H1 (cell line): ENCODE measurements around the gene GABRB2. TPM values are rescaled to one million over a fixed set of nuclear protein-coding genes. Genes with fewer than 3 reads are reported as not detected.

Experiments
- CTCF ChIA-PET: fragments of 300-600 bp; sonication (Branson Sonifier 250); formaldehyde crosslinking; loops from one replicate; lab custom pipeline; 2021; ENCODE audit not compliant: partially characterized antibody; lab: Charles Lee
- POLR2A ChIA-PET: fragments of 300-600 bp; sonication (Branson Sonifier 250); formaldehyde crosslinking; loops from one replicate; lab custom pipeline; 2021; ENCODE audit warnings: inconsistent platforms; ENCODE audit not compliant: partially characterized antibody; lab: Charles Lee
- DNase-seq, 2 experiments: peaks; one replicate each; pipeline versions ENCODE4 v3.0.0 to v3.0.0-alpha.2; 2010 to 2022; ENCODE audit warnings: low spot score in 2 of 2, low read depth in 1 of 2, mixed read lengths in 1 of 2
- FAIRE-seq: peaks from 2 replicates; lab custom pipeline; 2011; peaks lifted over from hg19 to GRCh38; lab: Jason Lieb, UNC
- H2AFZ ChIP-seq: 2 replicates; pipeline ENCODE4 v1.8.1; 2012; ENCODE audit warnings: low read length, inconsistent platforms
- H2AK5ac ChIP-seq: 2 replicates; pipeline ENCODE4 v1.6.1; 2013; ENCODE audit warnings: low read depth, low read length
- H2BK120ac ChIP-seq: replicated peaks from 2 replicates; pipeline ENCODE3; 2013; ENCODE audit warnings: low read depth, low read length, inconsistent platforms
- H2BK12ac ChIP-seq: 2 replicates; pipeline ENCODE4 v1.6.1; 2013; ENCODE audit warnings: low read depth, low read length
- H2BK15ac ChIP-seq: 2 replicates; pipeline ENCODE4 v1.6.1; 2013; ENCODE audit warnings: low read length
- H2BK20ac ChIP-seq: 2 replicates; pipeline ENCODE4 v1.6.1; 2013; ENCODE audit warnings: low read length
- H2BK5ac ChIP-seq: 2 replicates; pipeline ENCODE4 v1.6.1; 2013; ENCODE audit warnings: low read depth, low read length
- H3K14ac ChIP-seq: 2 replicates; pipeline ENCODE4 v1.6.1; 2013; ENCODE audit warnings: inconsistent platforms; ENCODE audit not compliant: insufficient read length
- H3K18ac ChIP-seq: 2 replicates; pipeline ENCODE4 v1.6.1; 2013; ENCODE audit warnings: low read length; ENCODE audit errors: extremely low read depth
- H3K23ac ChIP-seq: 2 replicates; pipeline ENCODE4 v1.6.1; 2013; ENCODE audit warnings: inconsistent platforms; ENCODE audit not compliant: insufficient read length
- H3K23me2 ChIP-seq: 2 replicates; pipeline ENCODE4 v1.6.1; 2013; ENCODE audit warnings: low read depth, low read length
- H3K27ac ChIP-seq: 2 replicates; pipeline ENCODE4 v1.6.1; 2011; ENCODE audit warnings: low read depth, low read length, inconsistent platforms
- H3K27me3 ChIP-seq, 4 experiments: replicated peaks in 1 of 4; 1 replicate in 1 of 4; 2 replicates in 3 of 4; pipeline versions ENCODE4 v1.6.1 to v1.8.1; 2011 to 2013; ENCODE audit warnings: low read length in 3 of 4, mild to moderate bottlenecking in 3 of 4, inconsistent platforms in 2 of 4, mixed read lengths in 2 of 4, moderate library complexity in 1 of 4; ENCODE audit not compliant: control insufficient read depth in 3 of 4, insufficient read depth in 3 of 4; ENCODE audit errors: extremely low read depth in 1 of 4
- H3K36me3 ChIP-seq, 4 experiments: 2 replicates each; pipeline versions ENCODE4 v1.6.1 to v1.8.1; 2011 to 2013; ENCODE audit warnings: mild to moderate bottlenecking in 4 of 4, low read length in 3 of 4, moderate library complexity in 2 of 4, control low read depth in 1 of 4, inconsistent platforms in 1 of 4; ENCODE audit not compliant: insufficient read depth in 4 of 4, control insufficient read depth in 2 of 4
- H3K4ac ChIP-seq: replicated peaks from 2 replicates; pipeline ENCODE3; 2013; ENCODE audit warnings: low read length, low read depth, mixed read lengths, inconsistent platforms; ENCODE audit not compliant: insufficient read length
- H3K4me1 ChIP-seq, 4 experiments: replicated peaks in 1 of 4; 1 replicate in 1 of 4; 2 replicates in 3 of 4; pipeline versions ENCODE4 v1.6.1 to v1.8.1; 2011 to 2013; ENCODE audit warnings: low read length in 3 of 4, inconsistent platforms in 2 of 4, mixed read lengths in 1 of 4; ENCODE audit not compliant: insufficient read depth in 4 of 4, control insufficient read depth in 3 of 4
- H3K4me2 ChIP-seq, 2 experiments: 2 replicates each; pipeline versions ENCODE4 v1.6.1 to v1.8.1; 2011 to 2013; ENCODE audit warnings: low read depth in 2 of 2, low read length in 2 of 2, control low read depth in 1 of 2, inconsistent platforms in 1 of 2, mild to moderate bottlenecking in 1 of 2; ENCODE audit not compliant: insufficient read depth in 1 of 2
- H3K4me3 ChIP-seq, 4 experiments: fragments of 200-600, 300-600 bp in 1 of 4; sonication (generic), shearing (Covaris generic), sonication (Bioruptor Twin) in 1 of 4; 2 replicates each; pipeline versions ENCODE4 v1.5.1 to v1.8.1; 2011 to 2016; ENCODE audit warnings: low read length in 4 of 4, low read depth in 3 of 4, control low read depth in 2 of 4, inconsistent platforms in 2 of 4, mild to moderate bottlenecking in 2 of 4, mixed read lengths in 1 of 4, moderate library complexity in 1 of 4; ENCODE audit not compliant: insufficient read depth in 2 of 4; ENCODE audit errors: extremely low read depth in 1 of 4
- H3K56ac ChIP-seq: replicated peaks from 2 replicates; pipeline ENCODE3; 2013; ENCODE audit warnings: low read depth, mild to moderate bottlenecking, mixed read lengths, low read length, inconsistent platforms; ENCODE audit not compliant: insufficient read length
- H3K79me1 ChIP-seq: 2 replicates; pipeline ENCODE4 v1.6.1; 2013; ENCODE audit warnings: low read depth, low read length, control low read depth
- H3K79me2 ChIP-seq, 2 experiments: 2 replicates each; pipeline versions ENCODE4 v1.6.1 to v1.8.1; 2012 to 2013; ENCODE audit warnings: low read length in 2 of 2, mild to moderate bottlenecking in 2 of 2, inconsistent platforms in 1 of 2; ENCODE audit not compliant: insufficient read depth in 2 of 2, control insufficient read depth in 1 of 2
- H3K9ac ChIP-seq, 4 experiments: replicated peaks in 1 of 4; 1 replicate in 1 of 4; 2 replicates in 3 of 4; pipeline versions ENCODE4 v1.6.1 to v1.8.1; 2011 to 2013; ENCODE audit warnings: low read depth in 3 of 4, low read length in 3 of 4, control low read depth in 2 of 4, mild to moderate bottlenecking in 2 of 4, moderate library complexity in 2 of 4, inconsistent platforms in 1 of 4; ENCODE audit errors: extremely low read depth in 1 of 4
- H3K9me3 ChIP-seq, 2 experiments: 2 replicates each; pipeline versions ENCODE4 v1.6.1 to v1.8.1; 2012 to 2013; ENCODE audit warnings: mild to moderate bottlenecking in 2 of 2, moderate library complexity in 2 of 2, control low read depth in 1 of 2, inconsistent platforms in 1 of 2, low read depth in 1 of 2, low read length in 1 of 2, mixed read lengths in 1 of 2; ENCODE audit not compliant: insufficient read depth in 2 of 2
- H4K20me1 ChIP-seq, 2 experiments: replicated peaks in 1 of 2; 2 replicates each; pipeline versions ENCODE3 to v1.8.1; 2011 to 2013; ENCODE audit warnings: inconsistent platforms in 2 of 2, low read length in 2 of 2, mild to moderate bottlenecking in 1 of 2; ENCODE audit not compliant: insufficient read depth in 2 of 2, control insufficient read depth in 1 of 2
- H4K5ac ChIP-seq: 2 replicates; pipeline ENCODE4 v1.6.1; 2013; ENCODE audit warnings: low read length, low read depth, mixed read lengths, inconsistent platforms; ENCODE audit not compliant: insufficient read length
- H4K8ac ChIP-seq: 2 replicates; pipeline ENCODE4 v1.8.0; 2013; ENCODE audit warnings: mild to moderate bottlenecking, moderate library complexity, low read length, inconsistent platforms; ENCODE audit not compliant: insufficient read depth; ENCODE audit errors: extremely low read depth
- H4K91ac ChIP-seq: replicated peaks from 2 replicates; pipeline ENCODE3; 2013; ENCODE audit warnings: low read length, mixed read lengths, inconsistent platforms; ENCODE audit not compliant: insufficient read length
- ATF2 ChIP-seq: IDR thresholded peaks from 2 replicates; pipeline ENCODE4 v1.6.1; 2012; ENCODE audit warnings: low read length, inconsistent platforms
- CTCF ChIP-seq, 3 experiments: IDR thresholded peaks; 1 replicate in 2 of 3; 2 replicates in 1 of 3; pipeline versions ENCODE4 v1.5.1 to v1.6.1; 2011; ENCODE audit warnings: low read length in 3 of 3, mild to moderate bottlenecking in 3 of 3, inconsistent platforms in 2 of 3, low read depth in 1 of 3, moderate library complexity in 1 of 3; ENCODE audit not compliant: insufficient read depth in 1 of 3; ENCODE audit errors: control extremely low read depth in 1 of 3
- MAX ChIP-seq: IDR thresholded peaks from 2 replicates; pipeline ENCODE4 v1.6.1; 2012; ENCODE audit warnings: inconsistent platforms
- POLR2A ChIP-seq, 2 experiments: IDR thresholded peaks; 1 replicate in 1 of 2; 2 replicates in 1 of 2; pipeline ENCODE4 v1.6.1; 2011; ENCODE audit warnings: low read depth in 2 of 2, low read length in 2 of 2, mild to moderate bottlenecking in 2 of 2; ENCODE audit errors: control extremely low read depth in 1 of 2
- RXRA ChIP-seq: IDR thresholded peaks from 2 replicates; pipeline ENCODE4 v1.6.1; 2011; ENCODE audit warnings: low read depth, mild to moderate bottlenecking, low read length, moderate library complexity; ENCODE audit not compliant: insufficient read depth
- SP1 ChIP-seq: IDR thresholded peaks from 2 replicates; pipeline ENCODE4 v1.6.1; 2011; ENCODE audit warnings: low read depth, low read length
- SP2 ChIP-seq: IDR thresholded peaks from 2 replicates; pipeline ENCODE4 v1.6.1; 2012; ENCODE audit warnings: mild to moderate bottlenecking, low read length, inconsistent platforms
- SRF ChIP-seq: IDR thresholded peaks from 2 replicates; pipeline ENCODE4 v1.6.1; 2011; ENCODE audit warnings: mild to moderate bottlenecking, low read depth, low read length, moderate library complexity
- TAF1 ChIP-seq: IDR thresholded peaks from 2 replicates; pipeline ENCODE4 v1.6.1; 2011; ENCODE audit warnings: mild to moderate bottlenecking, low read depth, low read length
- TAF7 ChIP-seq: optimal IDR thresholded peaks from 2 replicates; pipeline ENCODE3; 2011; ENCODE audit warnings: low read depth, mild to moderate bottlenecking, inconsistent platforms, low read length, moderate library complexity, borderline replicate concordance
- TCF12 ChIP-seq: IDR thresholded peaks from 2 replicates; pipeline ENCODE4 v1.6.1; 2011; ENCODE audit warnings: low read depth, mild to moderate bottlenecking, low read length
- WGBS, 2 experiments: shearing (Covaris generic) in 1 of 2; methylation state at CpG; one replicate each; pipeline versions ENCODE4 v1.1.6 to v1.1.7; 2013 to 2015; ENCODE audit warnings: low lambda C conversion rate in 2 of 2, mixed read lengths in 2 of 2, inconsistent platforms in 1 of 2, low coverage in 1 of 2, missing lambda C conversion rate in 1 of 2; ENCODE audit not compliant: insufficient replicate concordance in 2 of 2, insufficient coverage in 1 of 2, insufficient read length in 1 of 2; ENCODE audit errors: extremely low coverage in 1 of 2, missing lambda C conversion rate in 1 of 2; 5-methylcytosine and 5-hydroxymethylcytosine counted together
- polyA plus RNA-seq, 7 experiments: library from polyadenylated mRNA; depleted of rRNA in 3 of 7; stranded (reverse) in 5 of 7; unstranded in 2 of 7; fragments of >200 nt in 5 of 7; fragments of 200-250 nt in 2 of 7; gene quantifications; 1 replicate in 5 of 7; 2 replicates in 1 of 7; 4 replicates in 1 of 7; pipeline versions ENCODE4 v1.2.1 to v1.2.3, GENCODE V29; 2011 to 2013; ENCODE audit warnings: missing spikeins in 2 of 7, mixed read lengths in 2 of 7
- total RNA-seq: library from RNA; stranded (reverse); fragmentation: NEBNext Ultra II Directional; extraction: Animal tissue kit (Norgen Biotek cat#: 25700); gene quantifications from 2 replicates; pipeline ENCODE4 v1.2.1, GENCODE V29; 2021

Gene GABRB2
- total and polyA plus RNA-seq, 2 of the 8 experiments (the other 6 are each of a cell fraction or from before 2014, with no cell fraction given): 0.54 to 1.9 TPM

GRCh38 chr5:161302559-161302958, 244.0 kb downstream of the GABRB2 start:
- TF ChIP-seq CTCF (IDR thresholded peaks at IDR 0.05; ENCODE audit: control extremely low read depth in 1 of 3, insufficient read depth in 1 of 3, low read depth in 1 of 3, low read length in 3 of 3): no peak
- TF ChIP-seq TAF1: no peak
- TF ChIP-seq RXRA: no peak
- TF ChIP-seq TAF7: no peak
- TF ChIP-seq ATF2: no peak
- no peak for TF ChIP-seq TCF12
- no peak for TF ChIP-seq POLR2A (IDR thresholded peaks at IDR 0.05; ENCODE audit: control extremely low read depth in 1 of 2, low read depth in 2 of 2, low read length in 2 of 2)
- TF ChIP-seq MAX: no peak
- TF ChIP-seq SRF: no peak
- TF ChIP-seq SP1: no peak
- no peak for TF ChIP-seq SP2
- no peaks in the 10 kb centered on the region for H3K23me2 ChIP-seq
- no peak overlapping the region for H3K23ac ChIP-seq
- WGBS, 2 experiments: 93% methylated on average over 1 of the region's 1 CpG; no CpG with 5 or more reads in 1 of the 2 experiments
- H3K18ac ChIP-seq: no peak overlapping the region
- no peak overlapping the region for H2BK120ac ChIP-seq
- no peak overlapping the region for H2BK5ac ChIP-seq
- H2AFZ ChIP-seq: no peak overlapping the region
- H3K4me3 ChIP-seq: no peak overlapping the region
- DNase-seq (no peak), FAIRE-seq (no peak)
- ChIA-PET CTCF (no interaction called here), POLR2A (no interaction called here)
- no peak overlapping the region for H3K56ac ChIP-seq
- no peaks in the 10 kb centered on the region for H3K9me3 ChIP-seq
- no peak overlapping the region for H3K9ac ChIP-seq
- H4K20me1 ChIP-seq: no peaks in the 10 kb centered on the region
- no peak overlapping the region for H3K4ac ChIP-seq
- H3K36me3 ChIP-seq: no peaks in the 10 kb centered on the region
- H3K4me1 ChIP-seq: no peaks in the 10 kb centered on the region
- H2BK20ac ChIP-seq: no peak overlapping the region
- no peaks in the 10 kb centered on the region for H3K27me3 ChIP-seq
- H4K91ac ChIP-seq: no peak overlapping the region
- H3K79me1 ChIP-seq: no peaks in the 10 kb centered on the region
- no peak overlapping the region for H2BK12ac ChIP-seq
- H3K14ac ChIP-seq: no peak overlapping the region
- no peak overlapping the region for H2AK5ac ChIP-seq
- no peaks in the 10 kb centered on the region for H3K79me2 ChIP-seq
- no peak overlapping the region for H3K4me2 ChIP-seq
- no peak overlapping the region for H3K27ac ChIP-seq
- H4K5ac ChIP-seq: no peak overlapping the region
- no peak overlapping the region for H2BK15ac ChIP-seq
- no peak overlapping the region for H4K8ac ChIP-seq
